Activated naive CD4-positive, alpha-beta T cell treated with Interleukin-2 at 50 U/mL for 16 hours (primary cell): ENCODE results near the gene OPA3.

Source experiments
- DNase-seq: peaks from one replicate; pipeline ENCODE4 v3.0.0-alpha.2; 2020

Gene OPA3

DNA sequence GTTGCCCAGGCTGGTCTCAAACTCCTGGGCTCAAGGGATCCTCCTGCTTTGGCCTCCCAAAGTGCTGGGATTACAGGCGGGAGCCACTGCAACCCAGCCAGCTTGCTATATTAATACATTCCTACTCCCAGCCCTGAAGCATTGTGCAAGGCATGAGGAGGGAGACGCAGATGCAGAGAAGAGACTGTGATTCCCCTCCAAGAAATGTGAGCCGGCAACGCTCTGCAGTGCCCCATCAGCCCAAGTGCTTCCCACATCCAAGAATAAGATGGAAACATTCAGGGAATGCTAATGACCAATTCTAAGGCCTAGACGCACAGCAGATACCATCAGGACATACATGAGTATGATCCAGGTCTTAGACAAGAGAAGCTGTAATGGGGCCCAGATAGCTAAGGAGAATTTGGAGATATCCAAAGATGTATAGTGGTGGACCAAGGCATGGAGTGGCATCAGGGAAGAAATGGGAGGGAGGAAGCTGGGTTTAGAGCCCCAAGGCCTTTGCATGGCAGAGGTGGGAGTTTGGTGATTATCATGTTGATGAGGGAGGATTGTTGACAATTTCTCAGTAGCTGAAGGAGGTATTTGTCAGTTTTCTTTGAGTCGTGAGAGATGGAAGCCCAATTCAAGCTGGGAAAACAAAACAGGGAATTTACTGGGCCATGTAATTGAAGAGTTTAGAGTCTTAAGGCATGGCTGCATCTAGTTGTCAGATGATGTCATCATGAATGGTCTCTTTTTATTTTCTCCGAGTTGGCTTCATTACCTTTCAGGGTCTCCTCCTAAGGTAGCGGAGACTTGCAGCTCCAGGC, 83.5 kb downstream of the OPA3 start:
- DNase-seq, result no peak

DNA sequence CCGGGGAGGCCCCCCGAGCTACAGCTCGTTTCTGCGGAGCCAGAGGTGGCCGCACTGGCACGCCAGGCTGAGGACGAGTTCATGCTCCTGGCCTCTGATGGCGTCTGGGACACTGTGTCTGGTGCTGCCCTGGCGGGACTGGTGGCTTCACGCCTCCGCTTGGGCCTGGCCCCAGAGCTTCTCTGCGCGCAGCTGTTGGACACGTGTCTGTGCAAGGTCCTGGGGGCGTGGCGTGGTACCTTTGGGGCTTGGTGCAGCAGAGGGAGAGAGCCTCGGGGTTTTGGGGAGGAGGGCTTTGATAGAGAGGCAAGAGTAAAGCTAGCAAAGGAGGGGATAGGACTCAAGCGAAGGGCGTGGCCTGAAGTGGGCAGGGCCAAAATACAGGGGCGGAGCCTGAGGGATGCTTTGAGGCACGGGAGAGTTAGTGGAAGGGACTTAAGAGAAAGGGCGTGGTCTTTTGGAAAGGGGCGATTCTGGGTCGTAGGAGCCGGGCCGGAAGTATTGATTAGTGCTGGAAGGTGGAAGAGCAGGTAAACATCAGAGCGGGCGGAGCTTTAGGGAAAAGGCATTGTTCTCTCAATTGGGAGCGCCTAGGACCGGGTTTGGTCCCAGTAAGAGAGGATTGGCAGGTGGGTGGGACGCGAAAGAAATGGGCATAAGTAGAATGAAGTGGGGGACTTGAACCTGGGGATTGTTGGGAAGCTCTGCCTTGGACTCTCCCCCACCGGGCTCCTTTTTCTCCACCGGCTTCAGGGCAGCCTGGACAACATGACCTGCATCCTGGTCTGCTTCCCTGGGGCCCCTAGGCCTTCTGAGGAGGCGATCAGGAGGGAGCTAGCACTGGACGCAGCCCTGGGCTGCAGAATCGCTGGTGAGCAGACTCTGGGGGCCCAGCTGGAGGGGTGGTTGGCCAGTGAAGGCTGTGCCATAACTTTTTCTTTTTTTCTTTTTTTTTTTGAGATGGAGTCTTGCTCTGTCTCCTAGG, 85.1 kb downstream of the OPA3 start:
- DNase-seq, result peak; percentile 70

- DNase-seq, result peak; percentile 68
Observed at GRCh38 chr19:45498411-45499195, 86.0 kb downstream of the OPA3 start, which contains the start of gene PPM1N. PPM1N (plus strand) TSS chr19:45498443; CDS start chr19:45498473, 30 bp downstream.

- no peak for DNase-seq
Observed at GRCh38 chr19:45497791-45498190, 86.8 kb downstream of the OPA3 start.

DNA sequence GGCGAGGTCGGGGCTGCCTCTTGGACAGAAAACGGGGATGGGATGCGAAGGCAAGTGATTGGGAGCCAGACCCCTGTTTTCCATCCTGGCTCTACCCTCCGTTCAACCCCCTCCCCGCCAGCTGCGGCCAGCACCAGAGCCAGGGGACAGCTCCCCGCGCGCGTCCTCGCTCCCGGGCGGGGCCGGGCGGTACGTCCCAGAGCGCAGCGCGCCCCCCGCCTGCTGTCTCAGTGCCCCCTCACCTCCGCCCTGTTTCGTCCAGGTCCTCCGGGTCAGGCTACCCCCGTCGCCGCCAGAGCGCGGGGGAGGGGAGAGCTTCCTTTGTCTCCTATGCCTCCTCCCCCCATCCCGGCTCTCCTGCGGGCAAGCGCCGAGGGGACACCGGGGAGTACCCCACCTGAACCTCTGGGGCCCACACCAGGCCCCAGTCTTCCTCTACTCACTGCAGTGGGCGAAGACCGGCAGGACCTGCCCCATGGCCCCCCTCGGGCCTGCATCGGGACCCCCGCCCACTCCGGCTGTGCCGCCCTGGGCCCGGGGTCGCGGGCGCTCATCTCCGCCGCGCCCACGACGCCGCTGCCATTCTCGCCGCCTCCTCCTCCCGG, 88.2 kb downstream of the OPA3 start:
- peak; percentile 54 for DNase-seq

GRCh38 chr19:45495178-45495577, 89.4 kb downstream of the OPA3 start:
- DNase-seq, result no peak

DNA sequence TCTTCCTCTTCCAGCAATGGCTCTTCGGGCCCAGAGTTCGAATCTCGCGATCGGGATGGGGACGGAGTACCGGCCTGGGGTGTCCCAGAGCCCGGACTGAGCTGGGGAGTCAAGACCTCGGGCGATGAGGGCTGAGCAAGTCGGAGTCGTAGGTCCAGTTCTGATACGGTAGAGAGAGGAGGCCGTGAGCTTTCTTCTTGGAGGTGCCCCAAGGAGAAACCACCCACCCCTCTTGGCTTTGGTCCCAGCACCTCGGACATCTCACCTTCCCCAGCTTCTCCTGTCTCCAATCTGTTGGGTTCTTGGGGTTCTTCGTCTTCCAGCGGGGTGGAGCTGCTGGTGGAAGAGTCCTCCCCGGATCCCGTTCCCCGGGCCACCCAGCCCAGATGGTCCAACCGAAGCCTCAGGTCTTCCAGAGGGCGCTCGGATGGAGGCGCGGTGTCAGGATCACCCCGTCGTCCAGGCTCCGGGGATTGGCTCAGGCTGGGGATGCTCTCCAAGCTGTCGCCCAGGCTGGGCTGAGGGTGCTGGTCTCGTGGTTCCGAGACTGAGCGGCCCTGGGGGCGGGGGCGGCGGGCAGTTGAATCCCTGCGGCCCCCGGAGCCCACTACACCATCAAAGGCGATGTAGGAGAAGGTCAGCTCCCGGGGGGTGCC, 90.2 kb downstream of the OPA3 start:
- no peak for DNase-seq

GRCh38 chr19:45492627-45493470, 91.8 kb downstream of the OPA3 start:
- DNase-seq, result no peak

GRCh38 chr19:45492137-45492626, 92.4 kb downstream of the OPA3 start:
- no peak for DNase-seq

- DNase-seq, result no peak
Observed at GRCh38 chr19:45489216-45489855, 95.3 kb downstream of the OPA3 start.

- no peak for DNase-seq
Observed at GRCh38 chr19:45488708-45489107, 95.9 kb downstream of the OPA3 start.

- peak; percentile 96 for DNase-seq
Observed at GRCh38 chr19:45485305-45486077, 99.1 kb downstream of the OPA3 start.

DNA sequence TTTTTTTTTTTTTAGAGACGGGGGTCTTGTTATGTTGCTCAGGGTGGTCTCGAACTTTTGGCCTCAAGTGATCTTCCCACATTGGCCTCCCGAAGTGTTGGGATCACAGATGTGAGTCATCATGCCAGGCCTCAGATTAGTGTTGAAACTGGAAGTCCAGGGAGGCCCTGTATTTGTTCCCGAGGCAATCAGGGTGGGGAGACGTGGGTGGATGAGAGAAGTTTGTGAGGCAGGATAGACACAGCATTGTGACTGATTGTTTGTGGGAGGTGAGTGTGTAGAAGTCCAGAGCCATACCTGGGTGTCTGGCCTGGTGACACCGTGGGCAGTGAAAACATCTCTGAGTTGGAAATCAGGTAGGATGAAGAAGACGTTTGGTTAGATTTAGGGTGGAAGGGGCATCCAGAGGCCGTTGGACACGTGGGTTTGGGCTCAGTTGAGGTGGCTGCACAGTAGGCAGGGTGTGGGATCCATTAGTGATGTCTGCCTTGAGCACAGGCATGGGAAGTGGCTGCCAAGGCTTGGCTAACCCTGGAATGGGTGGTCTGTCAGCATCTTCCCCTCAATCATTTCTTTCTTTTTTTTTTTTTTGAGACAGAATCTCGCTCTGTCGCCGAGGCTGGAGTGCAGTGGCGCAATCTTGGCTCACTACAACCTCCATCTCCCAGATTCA, 100.2 kb downstream of the OPA3 start:
- no peak for DNase-seq

DNA sequence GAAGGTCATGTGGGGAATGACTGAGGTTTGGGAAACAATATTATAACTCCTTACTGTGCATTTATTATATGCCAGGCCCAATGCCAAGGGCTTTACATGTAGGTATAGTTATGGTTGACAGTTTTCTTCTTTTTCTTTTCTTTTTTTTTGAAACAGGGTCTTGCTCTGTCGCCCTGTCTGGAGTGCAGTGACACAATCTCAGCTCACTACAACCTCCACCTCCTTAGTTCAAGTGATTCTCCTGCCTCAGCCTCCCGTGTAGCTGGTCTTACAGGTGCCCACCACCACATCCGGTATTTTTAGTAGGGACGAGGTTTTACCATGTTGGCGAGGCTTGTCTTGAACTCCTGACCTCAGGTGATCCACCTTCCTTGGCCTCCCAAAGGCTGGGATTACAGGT, 101.6 kb downstream of the OPA3 start:
- DNase-seq, result no peak

DNA sequence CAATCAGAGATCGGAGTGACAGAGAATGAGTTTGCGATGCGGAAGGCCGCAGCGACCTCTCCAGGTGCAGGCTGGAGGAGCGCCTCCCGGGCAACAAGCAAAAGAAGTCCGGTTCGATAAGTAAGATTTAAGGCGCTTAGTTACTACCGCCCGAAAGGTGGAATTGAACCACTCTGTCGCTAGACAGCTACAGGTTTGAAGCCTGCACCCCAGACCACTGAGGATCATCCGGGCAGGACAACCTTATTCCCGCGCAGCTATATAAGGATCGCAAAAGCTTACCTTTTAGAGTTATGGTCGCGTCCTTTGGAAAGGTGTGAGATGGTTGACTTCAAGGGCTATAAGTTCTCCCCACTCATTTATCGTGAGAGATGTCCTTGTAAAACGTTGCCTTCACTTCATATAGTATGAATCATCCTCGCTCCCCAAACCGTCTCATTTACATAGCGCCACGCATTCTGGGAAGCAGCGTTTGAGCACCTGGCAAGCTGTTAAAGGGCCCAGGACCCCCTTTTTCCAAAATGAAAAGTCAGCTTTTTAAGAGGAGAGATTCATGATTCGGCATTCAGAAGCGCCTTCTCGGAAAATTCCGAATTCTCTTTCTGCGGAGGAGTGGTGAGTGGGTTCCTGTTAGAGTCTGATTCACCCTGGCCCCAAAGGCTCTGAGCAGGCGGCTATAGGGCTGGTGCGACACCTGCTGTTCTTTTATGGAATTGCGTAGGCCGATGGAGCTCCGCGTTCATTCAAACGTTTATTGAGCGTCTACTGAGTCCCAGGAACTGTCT, 106.0 kb downstream of the OPA3 start:
- peak; percentile 93 for DNase-seq

- DNase-seq, result peak; percentile 46
Observed at GRCh38 chr19:45477713-45478453, 106.7 kb downstream of the OPA3 start.
